ENCODE results near the gene ZNF385A. TPM values are rescaled to one million over a fixed set of nuclear protein-coding genes. Genes with fewer than 3 reads are reported as not detected.

Gene ZNF385A
- total RNA-seq, 4 donors from 2014 or later = 9.0 to 19.8 (median 13.5) TPM

DNA sequence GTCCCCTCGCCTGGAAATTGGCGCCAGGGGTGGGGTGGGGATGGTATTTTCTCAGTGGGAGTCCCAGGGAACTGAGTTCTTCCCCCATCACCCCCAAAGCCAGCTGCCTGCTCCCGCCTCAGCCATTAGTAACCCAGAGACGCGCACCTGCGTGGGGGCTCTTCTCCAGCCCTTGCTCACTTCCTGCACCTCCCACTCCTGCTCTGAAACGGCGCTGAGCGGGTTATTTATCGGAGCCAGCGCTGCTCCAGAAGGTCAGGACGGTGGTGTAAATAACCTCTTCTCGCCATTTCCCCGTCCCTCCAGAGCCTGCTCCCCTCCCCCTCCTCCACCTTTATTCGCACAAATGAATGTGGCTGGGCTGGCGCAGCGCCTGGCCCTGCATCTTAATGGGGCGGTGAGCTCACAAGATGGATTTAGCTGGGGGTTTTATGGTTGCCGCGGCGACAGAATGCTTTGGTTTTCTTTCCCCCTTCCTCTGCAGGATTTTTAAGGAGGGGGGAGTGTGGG lies 32.5 kb downstream of the ZNF385A start:
- 17 to 28% methylated on average over 21 of the region's 21 CpGs for WGBS, 2 donors
- no peak overlapping the region for H3K4me3 ChIP-seq
- no peaks in the 10 kb centered on the region for H3K27me3 ChIP-seq

DNA sequence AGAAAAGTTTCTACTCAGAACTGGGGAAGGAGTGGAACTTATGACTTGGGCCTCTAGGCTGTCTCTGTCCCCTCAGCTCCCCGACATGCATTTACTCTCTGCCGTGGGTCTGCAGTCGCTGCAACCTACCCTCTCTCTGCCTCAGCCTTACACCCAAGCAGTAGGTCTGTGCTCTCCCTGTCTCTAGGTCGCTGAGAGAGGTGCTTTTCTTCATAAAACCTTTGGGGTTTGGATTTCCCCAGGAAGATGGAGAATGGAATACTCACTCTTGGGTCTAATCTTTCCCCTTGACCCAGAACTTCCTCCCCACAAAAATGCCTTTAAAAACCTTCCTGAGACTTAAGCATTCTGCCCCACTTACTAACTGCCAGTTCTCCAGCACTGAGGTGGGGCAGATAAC lies 33.2 kb downstream of the ZNF385A start:
- 52 to 53% methylated on average over 4 of the region's 4 CpGs for WGBS, 2 donors
- Histone ChIP-seq H3K4me3 (no peak overlapping the region), H3K36me3 (peaks cover 0 to 50% (median 14%) of the 10 kb centered on the region in 3 donors), H3K9me3 (no peaks in the 10 kb centered on the region), H3K4me1 (peaks cover 0 to 33% (median 13%) of the 10 kb centered on the region in 4 donors), H3K27ac (peak overlapping the region in 2 of 4 donors; percentile 78 to 79), H3K27me3 (no peaks in the 10 kb centered on the region)
- no peak for TF ChIP-seq POLR2A (IDR thresholded peaks at IDR 0.05)
- DNase-seq (ENCODE audit: low spot score in 2 of 2) = no peak

More for the DNA sequence above, 32.5 kb downstream of the ZNF385A start:
- H3K4me1 ChIP-seq = peaks cover 0 to 38% (median 13%) of the 10 kb centered on the region in 4 donors
- H3K9me3 ChIP-seq = no peaks in the 10 kb centered on the region
- TF ChIP-seq EP300 (IDR thresholded peaks at IDR 0.05) (no peak), POLR2A (IDR thresholded peaks at IDR 0.05) (no peak)
- TF ChIP-seq, protein P1, sequence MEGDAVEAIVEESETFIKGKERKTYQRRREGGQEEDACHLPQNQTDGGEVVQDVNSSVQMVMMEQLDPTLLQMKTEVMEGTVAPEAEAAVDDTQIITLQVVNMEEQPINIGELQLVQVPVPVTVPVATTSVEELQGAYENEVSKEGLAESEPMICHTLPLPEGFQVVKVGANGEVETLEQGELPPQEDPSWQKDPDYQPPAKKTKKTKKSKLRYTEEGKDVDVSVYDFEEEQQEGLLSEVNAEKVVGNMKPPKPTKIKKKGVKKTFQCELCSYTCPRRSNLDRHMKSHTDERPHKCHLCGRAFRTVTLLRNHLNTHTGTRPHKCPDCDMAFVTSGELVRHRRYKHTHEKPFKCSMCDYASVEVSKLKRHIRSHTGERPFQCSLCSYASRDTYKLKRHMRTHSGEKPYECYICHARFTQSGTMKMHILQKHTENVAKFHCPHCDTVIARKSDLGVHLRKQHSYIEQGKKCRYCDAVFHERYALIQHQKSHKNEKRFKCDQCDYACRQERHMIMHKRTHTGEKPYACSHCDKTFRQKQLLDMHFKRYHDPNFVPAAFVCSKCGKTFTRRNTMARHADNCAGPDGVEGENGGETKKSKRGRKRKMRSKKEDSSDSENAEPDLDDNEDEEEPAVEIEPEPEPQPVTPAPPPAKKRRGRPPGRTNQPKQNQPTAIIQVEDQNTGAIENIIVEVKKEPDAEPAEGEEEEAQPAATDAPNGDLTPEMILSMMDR (IDR thresholded peaks at IDR 0.05) = no peak
- peaks cover 0 to 43% (median 14%) of the 10 kb centered on the region in 3 donors for H3K36me3 ChIP-seq
- no peak for DNase-seq (ENCODE audit: low spot score in 2 of 2)
- H3K27ac ChIP-seq = peak overlapping the region in 3 of 4 donors; percentile 53 to 79 (median 78)

DNA sequence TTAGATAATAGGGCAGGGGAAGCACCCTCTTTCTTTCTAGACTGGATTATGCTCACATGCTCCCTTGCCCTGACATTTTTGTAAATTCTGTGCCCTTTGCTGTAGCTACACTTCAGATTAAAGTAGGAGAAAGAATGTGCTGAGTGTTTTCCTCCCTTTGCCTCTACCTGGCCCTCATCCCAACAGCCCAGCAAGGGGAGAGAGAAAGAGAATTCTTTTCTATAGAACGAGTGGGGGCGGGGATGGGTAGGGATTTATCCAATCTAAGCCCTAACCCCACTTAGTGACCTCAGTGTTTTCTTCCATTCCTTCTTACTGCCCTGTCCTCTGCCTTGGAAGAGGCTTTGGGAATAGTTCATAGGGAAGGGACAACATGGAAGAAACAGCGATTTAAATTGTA lies 33.8 kb downstream of the ZNF385A start:
- Histone ChIP-seq H3K4me3 (no peak overlapping the region), H3K27me3 (no peaks in the 10 kb centered on the region), H3K27ac (no peak overlapping the region), H3K9me3 (no peaks in the 10 kb centered on the region), H3K36me3 (peaks cover 0 to 54% (median 15%) of the 10 kb centered on the region in 3 donors), H3K4me1 (peaks cover 0 to 27% (median 13%) of the 10 kb centered on the region in 4 donors)
- TF ChIP-seq POLR2A (IDR thresholded peaks at IDR 0.05) (no peak), EP300 (IDR thresholded peaks at IDR 0.05) (no peak)
- TF ChIP-seq, protein P1 (IDR thresholded peaks at IDR 0.05) = no peak
- WGBS, 2 donors = 37 to 59% methylated on average over 3 of the region's 3 CpGs
- no peak for DNase-seq (ENCODE audit: low spot score in 2 of 2)

DNA sequence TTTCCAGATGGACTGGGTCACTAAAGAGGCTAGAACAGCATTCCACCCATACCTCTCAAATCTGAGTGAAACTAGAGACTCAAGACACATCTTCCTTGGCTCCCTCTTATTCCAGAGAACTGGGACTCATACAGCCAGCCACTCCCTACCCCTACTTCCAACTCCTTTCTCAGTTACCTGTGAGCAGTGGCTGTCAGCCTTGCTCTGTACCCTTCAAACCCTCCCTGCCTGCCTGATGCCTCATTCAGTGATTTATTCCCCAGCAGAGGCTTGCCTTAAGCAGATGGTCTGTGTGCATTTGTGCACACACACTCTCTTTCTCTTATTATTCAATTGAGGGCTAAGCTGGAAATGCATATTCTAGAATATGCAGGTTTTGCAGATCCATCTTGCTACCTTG lies 34.9 kb downstream of the ZNF385A start:
- H3K4me1 ChIP-seq = peaks cover 0 to 22% (median 13%) of the 10 kb centered on the region in 4 donors
- H3K9me3 ChIP-seq = no peaks in the 10 kb centered on the region
- TF ChIP-seq EP300 (IDR thresholded peaks at IDR 0.05) (no peak), POLR2A (IDR thresholded peaks at IDR 0.05) (no peak)
- TF ChIP-seq, protein P1 (IDR thresholded peaks at IDR 0.05) = no peak
- no peak for DNase-seq (ENCODE audit: low spot score in 2 of 2)
- H3K36me3 ChIP-seq = peaks cover 0 to 65% (median 20%) of the 10 kb centered on the region in 3 donors
- H3K27ac ChIP-seq = no peak overlapping the region
- H3K4me3 ChIP-seq = no peak overlapping the region
- H3K27me3 ChIP-seq = no peaks in the 10 kb centered on the region

DNA sequence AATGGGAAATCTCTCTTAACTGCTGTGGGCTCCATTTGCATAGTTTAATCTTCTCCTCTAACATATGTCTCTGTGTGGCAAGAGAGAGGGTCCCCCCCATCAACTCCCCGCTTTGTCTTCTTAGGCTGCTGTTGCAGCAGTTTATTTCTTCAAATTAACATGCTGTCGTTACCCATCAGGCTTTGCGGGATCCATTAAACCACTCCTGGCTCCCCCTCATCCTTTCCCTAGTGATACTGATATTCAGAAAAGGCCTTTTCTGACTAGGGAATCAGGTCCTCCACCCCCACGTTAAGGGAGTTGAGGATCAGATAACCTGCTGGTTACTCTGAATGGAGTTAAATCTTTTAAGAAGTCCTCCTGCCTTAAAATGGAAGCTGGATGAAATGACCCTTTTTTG lies 35.5 kb downstream of the ZNF385A start:
- WGBS, 2 donors = 83 to 84% methylated on average over 4 of the region's 4 CpGs
- Histone ChIP-seq H3K36me3 (peaks cover 0 to 71% (median 20%) of the 10 kb centered on the region in 3 donors), H3K4me3 (no peak overlapping the region), H3K27me3 (no peaks in the 10 kb centered on the region), H3K9me3 (no peaks in the 10 kb centered on the region), H3K27ac (no peak overlapping the region), H3K4me1 (peaks cover 0 to 22% (median 13%) of the 10 kb centered on the region in 4 donors)
- TF ChIP-seq EP300 (IDR thresholded peaks at IDR 0.05) (no peak), POLR2A (IDR thresholded peaks at IDR 0.05) (no peak)
- TF ChIP-seq, protein P1 (IDR thresholded peaks at IDR 0.05) = no peak
- DNase-seq (ENCODE audit: low spot score in 2 of 2) = no peak

All from tibial nerve (tissue), 4 donors.